ENCODE results near the gene THTPA.
"Not testable (repeated sequence)": the region's sequence is repeated elsewhere in the genome, so short reads cannot be mapped to it uniquely, and the experiment has no call there.

The THTPA gene

GRCh38 chr14:23584527-23585203 is 28.6 kb downstream of the THTPA start:
- DNase-seq: not testable (repeated sequence)

DNA sequence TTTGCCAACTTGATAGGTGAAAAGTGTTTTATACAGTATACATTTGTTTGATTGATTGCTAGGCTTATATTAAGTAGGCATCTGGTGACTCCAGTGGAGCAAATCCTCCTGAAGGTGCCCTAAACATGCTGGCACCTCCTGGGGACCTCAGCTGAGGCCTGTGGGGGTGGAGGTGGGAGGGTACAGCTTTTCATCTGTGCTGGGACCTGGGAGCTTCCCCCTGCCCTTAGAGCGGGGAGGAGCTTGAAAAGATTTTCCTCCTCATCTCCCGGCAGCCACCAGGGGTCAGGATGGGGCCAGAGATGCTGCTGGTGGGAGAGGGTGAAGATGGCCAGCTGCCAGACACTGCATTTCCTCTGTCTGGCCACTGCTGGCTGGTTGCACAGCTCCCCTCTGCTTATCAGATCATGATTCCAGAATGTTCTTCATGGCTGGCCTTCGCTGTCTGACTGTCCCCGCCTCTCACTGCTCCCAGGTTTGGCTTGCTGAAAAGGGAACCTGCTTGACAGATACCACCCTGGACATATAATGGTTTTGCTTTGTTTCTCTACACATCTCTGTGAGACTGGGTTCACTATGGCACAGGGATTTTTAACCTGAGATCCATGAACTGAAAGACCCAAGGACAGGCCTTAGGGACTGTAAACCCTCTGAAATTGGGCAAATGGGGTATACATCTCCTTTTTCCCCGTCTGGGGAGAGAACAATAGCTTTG is 33.0 kb downstream of the THTPA start:
- peak; percentile 96 to 97 for DNase-seq

- DNase-seq: no peak
Observed at GRCh38 chr14:23589606-23590005, 33.5 kb downstream of the THTPA start.

DNA sequence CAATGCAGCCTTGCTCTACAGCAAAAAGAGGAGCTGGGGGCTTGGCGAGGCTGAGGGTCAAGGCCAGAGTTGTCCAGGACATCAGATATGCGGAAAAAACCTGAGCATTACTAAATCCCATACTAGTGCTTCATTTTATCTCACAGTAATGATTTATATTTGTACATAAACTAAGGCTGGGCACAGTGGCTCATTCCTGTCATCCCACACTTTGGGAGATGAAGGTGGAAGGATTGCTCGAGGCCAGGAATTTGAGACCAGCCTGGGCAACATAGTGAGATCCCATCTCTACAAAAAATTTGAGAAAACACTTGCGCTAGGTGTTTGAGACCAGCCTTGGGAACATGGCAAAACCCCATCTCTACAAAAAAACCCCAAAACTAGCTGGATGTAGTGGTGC is 34.1 kb downstream of the THTPA start:
- no peak for DNase-seq

GRCh38 chr14:23594191-23594590 is 38.1 kb downstream of the THTPA start:
- DNase-seq: not testable (repeated sequence)

- DNase-seq: no peak
Observed at GRCh38 chr14:23600322-23600707, 44.2 kb downstream of the THTPA start.

DNA sequence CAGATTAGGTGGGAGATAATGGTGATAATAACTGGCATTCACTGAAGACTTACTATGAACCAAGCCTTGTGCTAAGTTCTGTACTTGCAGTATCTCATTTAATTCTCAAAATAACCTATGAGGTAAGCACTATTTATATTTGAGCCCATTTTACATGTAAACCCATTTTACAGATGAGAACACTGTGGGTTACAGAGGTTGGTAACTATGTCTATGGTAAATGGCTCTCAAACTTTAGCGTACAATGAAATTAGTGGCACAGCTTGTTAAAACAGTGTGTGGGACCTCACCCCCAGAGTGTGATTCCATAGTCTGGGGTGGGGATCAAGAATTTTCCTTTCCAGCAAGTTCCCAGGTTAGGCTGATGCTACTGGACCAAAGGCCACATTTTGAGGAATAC is 44.7 kb downstream of the THTPA start:
- no peak for DNase-seq

GRCh38 chr14:23601424-23601823 is 45.4 kb downstream of the THTPA start:
- no peak for DNase-seq

GRCh38 chr14:23601845-23602180 is 45.7 kb downstream of the THTPA start:
- no peak for DNase-seq

DNA sequence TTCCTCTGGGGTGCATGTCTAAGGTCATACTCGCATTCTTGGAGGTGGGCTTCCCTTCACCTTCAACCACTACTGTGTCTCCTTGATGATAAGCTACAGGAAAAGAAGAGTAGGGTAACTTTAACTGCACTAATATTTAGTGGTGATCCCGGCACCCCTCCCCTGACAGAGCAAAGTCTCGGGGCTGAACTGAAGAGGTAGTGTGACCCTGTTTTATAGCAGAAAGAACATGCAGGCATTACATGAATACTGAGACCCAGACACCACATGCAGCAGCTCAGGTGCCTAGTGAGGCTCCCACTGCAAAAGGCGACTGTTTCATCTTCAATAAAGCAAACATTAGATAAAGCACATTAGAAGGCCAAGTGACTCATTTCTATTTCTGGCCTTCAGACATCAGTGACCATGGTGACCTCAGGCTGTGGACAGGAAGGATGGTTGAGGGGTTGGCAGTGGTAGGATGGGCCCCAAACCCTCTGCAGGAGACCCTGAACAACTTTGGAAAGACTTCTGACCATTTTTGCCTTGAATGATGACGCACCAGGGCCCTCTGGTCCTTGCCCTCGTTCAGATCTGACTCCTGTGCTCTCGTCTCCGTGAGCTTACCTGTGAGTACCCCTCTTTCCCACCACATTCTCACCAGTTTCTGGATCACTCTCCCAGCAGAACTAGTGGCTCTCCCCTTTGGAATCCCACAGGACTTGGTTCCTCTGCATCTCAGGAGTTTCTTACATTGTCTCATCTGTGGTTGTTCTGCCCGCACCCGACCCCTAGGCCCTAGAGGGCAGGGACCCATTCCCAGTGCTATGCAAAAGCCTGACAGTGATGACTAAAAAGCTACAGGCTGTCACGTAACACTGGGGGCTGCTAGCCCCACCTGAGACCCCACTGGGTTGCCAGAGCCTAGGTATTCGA is 46.4 kb downstream of the THTPA start:
- DNase-seq: no peak

DNA sequence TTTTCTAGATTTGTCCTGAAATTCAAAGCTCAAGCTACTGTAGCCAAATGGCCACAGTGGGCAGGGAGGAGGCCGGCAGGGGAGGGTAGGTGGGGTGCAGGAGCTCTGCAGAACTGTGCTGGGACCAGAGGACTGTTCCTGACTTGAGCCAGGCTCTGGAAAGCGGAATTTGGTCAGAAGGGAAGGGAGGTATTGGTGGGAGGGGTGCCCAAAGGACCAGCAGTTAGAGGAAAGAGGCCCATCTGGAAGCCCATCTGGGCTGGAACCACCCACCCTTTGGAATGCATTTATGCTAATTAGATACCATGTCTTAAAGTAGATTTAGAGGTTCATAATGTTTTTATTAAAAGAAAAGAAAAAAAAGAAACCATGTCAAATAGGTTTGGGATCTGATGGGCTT is 47.0 kb downstream of the THTPA start:
- peak in 1 of 2 experiments; percentile 42 for DNase-seq

- no peak for DNase-seq
Observed at GRCh38 chr14:23604148-23604547, 48.1 kb downstream of the THTPA start.

GRCh38 chr14:23604675-23605170 is 48.7 kb downstream of the THTPA start:
- no peak for DNase-seq

GRCh38 chr14:23605931-23606585 is 50.0 kb downstream of the THTPA start:
- no peak for DNase-seq

DNA sequence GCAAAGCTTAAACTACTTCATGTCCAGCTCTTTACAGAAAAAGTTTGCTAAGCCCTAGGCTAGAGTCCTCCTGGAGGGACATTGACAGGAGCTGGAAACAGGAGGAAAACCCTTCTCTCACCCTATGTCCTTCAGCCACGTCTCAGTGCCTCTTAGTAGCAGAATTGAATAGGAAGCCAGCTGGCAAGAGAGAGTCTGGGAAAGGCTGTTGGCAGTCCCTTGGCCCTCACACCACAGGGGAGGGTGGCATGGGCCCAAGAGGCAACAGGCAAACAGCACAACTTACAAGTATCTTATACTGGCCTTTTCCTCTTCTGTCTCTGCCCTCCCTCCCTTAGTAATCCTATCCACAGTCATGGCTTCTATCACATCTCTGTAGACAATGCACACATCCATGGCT is 52.4 kb downstream of the THTPA start:
- peak in 1 of 2 experiments; percentile 73 for DNase-seq

- DNase-seq: no peak
Observed at GRCh38 chr14:23609001-23609400, 52.9 kb downstream of the THTPA start.

DNA sequence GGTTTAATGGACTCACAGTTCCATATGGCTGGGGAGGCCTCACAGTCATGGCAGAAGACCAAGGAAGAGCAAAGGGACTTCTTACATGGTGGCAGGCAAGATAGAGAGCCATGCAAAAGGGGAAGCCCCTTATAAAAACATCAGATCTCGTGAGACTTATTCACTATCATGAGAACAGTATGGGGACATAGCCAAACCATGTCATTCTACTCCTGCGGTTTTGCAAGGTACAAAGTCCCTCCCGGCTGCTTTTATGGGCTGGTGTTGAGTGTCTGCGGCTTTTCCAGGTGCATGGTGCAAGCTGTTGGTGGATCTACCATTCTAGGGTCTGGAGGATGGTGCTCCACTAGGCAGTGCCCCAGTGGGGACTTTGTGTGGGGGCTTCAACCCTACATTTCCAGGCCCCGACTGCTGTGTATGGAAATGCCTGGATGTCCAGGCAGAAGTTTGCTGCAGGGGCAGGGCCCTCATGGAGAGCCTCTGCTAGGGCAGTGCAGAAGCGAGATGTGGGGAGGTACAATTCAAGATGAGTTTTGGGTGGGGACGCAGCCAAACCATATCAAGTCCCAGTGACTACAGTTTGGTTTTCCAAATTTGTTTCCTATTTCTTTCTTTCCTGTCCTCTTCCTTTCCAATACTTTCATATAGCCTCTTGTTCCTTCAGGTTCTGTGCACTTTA is 53.5 kb downstream of the THTPA start:
- not testable (repeated sequence) for DNase-seq

All from NCI-H524 (cell line).